IMR-90 (cell line): ENCODE results near the gene ZNF280B. TPM values are rescaled to one million over a fixed set of nuclear protein-coding genes. Genes with fewer than 3 reads are reported as not detected.

Source experiments
- ATAC-seq: fragments of 200-7000 bp; cut with Tn5 transposase; 2 replicates; pipeline ENCODE4 v1.9.1; 2020; ENCODE audit warnings: low read depth, mild to moderate bottlenecking, moderate library complexity
- BruUV-seq: library from RNA; stranded (reverse); fragments of 400-500 nt; replicated peaks from 2 replicates; lab custom pipeline; 2021; lab: Mats Ljungman, UMichigan
- CTCF ChIA-PET: fragments of 300-600 bp; formaldehyde crosslinking; extraction: SDS; loops from one replicate; lab custom pipeline; 2021; ENCODE audit warnings: antibody characterized with exemption; lab: Yijun Ruan, JAX
- POLR2A ChIA-PET: fragments of 300-600 bp; sonication (Branson Sonifier 250); formaldehyde crosslinking; loops from one replicate; lab custom pipeline; 2022; ENCODE audit warnings: antibody characterized with exemption; ENCODE audit not compliant: unreplicated experiment; lab: Charles Lee
- DNase-seq: peaks from one replicate; pipeline ENCODE4 v3.0.0; 2013
- H2AFZ ChIP-seq: replicated peaks from 2 replicates; pipeline ENCODE3; 2013; ENCODE audit warnings: low read length, mild to moderate bottlenecking; ENCODE audit not compliant: poor library complexity
- H2AK5ac ChIP-seq: 2 replicates; pipeline ENCODE4 v1.6.1; 2013; ENCODE audit warnings: low read depth, low read length, inconsistent platforms
- H2AK9ac ChIP-seq: replicated peaks from 2 replicates; pipeline ENCODE3; 2013; ENCODE audit warnings: mild to moderate bottlenecking, low read depth, low read length, moderate library complexity; ENCODE audit not compliant: poor library complexity
- H2BK120ac ChIP-seq: 2 replicates; pipeline ENCODE4 v1.6.1; 2013; ENCODE audit warnings: low read depth, low read length, inconsistent platforms
- H2BK15ac ChIP-seq: 3 replicates; pipeline ENCODE4 v1.6.1; 2013; ENCODE audit warnings: low read depth, low read length, inconsistent platforms
- H2BK20ac ChIP-seq: 2 replicates; pipeline ENCODE4 v1.6.1; 2013; ENCODE audit warnings: low read depth, mild to moderate bottlenecking, inconsistent platforms, low read length, moderate library complexity
- H2BK5ac ChIP-seq: 2 replicates; pipeline ENCODE4 v1.6.1; 2013; ENCODE audit warnings: mild to moderate bottlenecking, low read depth, low read length, inconsistent platforms; ENCODE audit not compliant: poor library complexity, severe bottlenecking
- H3K14ac ChIP-seq: replicated peaks from 2 replicates; pipeline ENCODE4 v1.6.1; 2013; ENCODE audit warnings: low read depth, low read length, inconsistent platforms
- H3K18ac ChIP-seq: 2 replicates; pipeline ENCODE4 v1.6.1; 2013; ENCODE audit warnings: low read depth, low read length, control low read depth
- H3K23ac ChIP-seq: 2 replicates; pipeline ENCODE4 v1.6.1; 2013; ENCODE audit warnings: low read depth, low read length, inconsistent platforms
- H3K27ac ChIP-seq: 2 replicates; pipeline ENCODE4 v1.5.1; 2013; ENCODE audit warnings: mild to moderate bottlenecking, control low read depth, low read length; ENCODE audit not compliant: insufficient read depth
- H3K27me3 ChIP-seq: 2 replicates; pipeline ENCODE4 v1.6.1; 2013; ENCODE audit warnings: low read length; ENCODE audit not compliant: control insufficient read depth, insufficient read depth
- H3K36me3 ChIP-seq: 2 replicates; pipeline ENCODE4 v1.6.1; 2013; ENCODE audit warnings: low read length, mixed read lengths; ENCODE audit not compliant: control insufficient read depth, insufficient read depth
- H3K4ac ChIP-seq: 2 replicates; pipeline ENCODE4 v1.6.1; 2013; ENCODE audit warnings: low read depth, low read length, inconsistent platforms
- H3K4me1 ChIP-seq: 2 replicates; pipeline ENCODE4 v1.6.1; 2013; ENCODE audit warnings: low read length, mixed read lengths; ENCODE audit not compliant: control insufficient read depth, insufficient read depth
- H3K4me2 ChIP-seq: 2 replicates; pipeline ENCODE4 v1.6.1; 2013; ENCODE audit warnings: low read depth, mild to moderate bottlenecking, control low read depth, low read length, moderate library complexity
- H3K4me3 ChIP-seq: 2 replicates; pipeline ENCODE4 v1.5.1; 2013; ENCODE audit warnings: low read depth, mild to moderate bottlenecking, control low read depth, low read length, moderate library complexity; ENCODE audit not compliant: insufficient read depth
- H3K56ac ChIP-seq: 2 replicates; pipeline ENCODE4 v1.6.1; 2013; ENCODE audit warnings: low read length, inconsistent platforms; ENCODE audit not compliant: insufficient read depth; ENCODE audit errors: extremely low read depth
- H3K79me1 ChIP-seq, 2 experiments: 2 replicates each; pipeline ENCODE4 v1.6.1; 2013; ENCODE audit warnings: low read length in 2 of 2, inconsistent platforms in 1 of 2, low read depth in 1 of 2
- H3K9ac ChIP-seq: 2 replicates; pipeline ENCODE4 v1.6.1; 2013; ENCODE audit warnings: low read depth, low read length, control low read depth
- H3K9me1 ChIP-seq: 2 replicates; pipeline ENCODE4 v1.6.1; 2013; ENCODE audit warnings: low read length, inconsistent platforms; ENCODE audit not compliant: insufficient read depth
- H3K9me3 ChIP-seq: 2 replicates; pipeline ENCODE4 v1.6.1; 2013; ENCODE audit warnings: low read length; ENCODE audit not compliant: control insufficient read depth, insufficient read depth
- H4K20me1 ChIP-seq: 2 replicates; pipeline ENCODE4 v1.6.1; 2013; ENCODE audit warnings: low read length, inconsistent platforms; ENCODE audit not compliant: insufficient read depth
- H4K5ac ChIP-seq: 2 replicates; pipeline ENCODE4 v1.6.1; 2013; ENCODE audit warnings: mild to moderate bottlenecking, low read depth, low read length, control low read depth
- H4K8ac ChIP-seq, 2 experiments: 2 replicates each; pipeline ENCODE4 v1.6.1; 2013; ENCODE audit warnings: low read depth in 2 of 2, low read length in 2 of 2, control low read depth in 1 of 2, inconsistent platforms in 1 of 2
- H4K91ac ChIP-seq: 2 replicates; pipeline ENCODE4 v1.6.1; 2013; ENCODE audit warnings: low read depth, low read length, inconsistent platforms; ENCODE audit not compliant: insufficient read depth
- BHLHE40 ChIP-seq: fragments of 150-350 bp; IDR thresholded peaks from 2 replicates; pipeline ENCODE4 v1.6.1; 2016; ENCODE audit warnings: mild to moderate bottlenecking, low read depth, low read length
- CEBPB ChIP-seq: IDR thresholded peaks from 2 replicates; pipeline ENCODE4 v1.6.1; 2012; ENCODE audit warnings: low read depth, low read length, improper control_type of control experiment
- CHD1 ChIP-seq: IDR thresholded peaks from 2 replicates; pipeline ENCODE4 v1.6.1; 2012; ENCODE audit warnings: low read depth, low read length, improper control_type of control experiment
- CTCF ChIP-seq: conservative IDR thresholded peaks from 2 replicates; pipeline ENCODE4 v1.5.1; 2012; ENCODE audit warnings: mild to moderate bottlenecking, low read depth, low read length, improper control_type of control experiment
- ELK1 ChIP-seq: fragments of 150-350 bp; IDR thresholded peaks from 2 replicates; pipeline ENCODE4 v1.6.1; 2016; ENCODE audit warnings: low read depth, mild to moderate bottlenecking, low read length, moderate library complexity, borderline replicate concordance
- FOS ChIP-seq: fragments of 150-350 bp; IDR thresholded peaks from 2 replicates; pipeline ENCODE4 v1.6.1; 2016; ENCODE audit warnings: low read depth, low read length
- MAFK ChIP-seq: IDR thresholded peaks from 2 replicates; pipeline ENCODE4 v1.6.1; 2012; ENCODE audit warnings: low read depth, low read length, improper control_type of control experiment
- MAZ ChIP-seq: IDR thresholded peaks from 2 replicates; pipeline ENCODE4 v1.6.1; 2012; ENCODE audit warnings: low read depth, mild to moderate bottlenecking, low read length, improper control_type of control experiment, moderate library complexity, borderline replicate concordance
- MXI1 ChIP-seq: IDR thresholded peaks from 2 replicates; pipeline ENCODE4 v1.6.1; 2012; ENCODE audit warnings: low read depth, mild to moderate bottlenecking, low read length, moderate library complexity, borderline replicate concordance
- NFE2L2 ChIP-seq: fragments of 150-350 bp; IDR thresholded peaks from 2 replicates; pipeline ENCODE4 v1.6.1; 2016; ENCODE audit warnings: low read depth, mild to moderate bottlenecking, low read length
- POLR2A ChIP-seq: IDR thresholded peaks from 2 replicates; pipeline ENCODE4 v1.6.1; 2012; ENCODE audit warnings: mild to moderate bottlenecking, low read depth, low read length
- RAD21 ChIP-seq: IDR thresholded peaks from 2 replicates; pipeline ENCODE4 v1.6.1; 2012; ENCODE audit warnings: low read length, improper control_type of control experiment
- RCOR1 ChIP-seq: IDR thresholded peaks from 2 replicates; pipeline ENCODE4 v1.6.1; 2012; ENCODE audit warnings: mild to moderate bottlenecking, low read length, improper control_type of control experiment; ENCODE audit not compliant: insufficient replicate concordance
- RFX5 ChIP-seq: IDR thresholded peaks from 2 replicates; pipeline ENCODE4 v1.8.0; 2012; ENCODE audit warnings: low read depth, mild to moderate bottlenecking, low read length, moderate library complexity
- SMC3 ChIP-seq: fragments of 150-350 bp; IDR thresholded peaks from 2 replicates; pipeline ENCODE4 v1.6.1; 2016; ENCODE audit warnings: low read depth, mild to moderate bottlenecking, antibody characterized with exemption, low read length, moderate library complexity
- WGBS, 2 experiments: methylation state at CpG; one replicate each; pipeline versions ENCODE4 v1.1.5 to v1.1.7; 2013; ENCODE audit warnings: missing lambda C conversion rate in 2 of 2; ENCODE audit not compliant: insufficient read length in 1 of 2; ENCODE audit errors: extremely low coverage in 2 of 2; 5-methylcytosine and 5-hydroxymethylcytosine counted together
- dilution Hi-C: fragments of 300-500 bp; cut with HindIII; formaldehyde crosslinking; loops from one replicate; pipeline ENCODE4 v1.14.3; 2018; ENCODE audit warnings: low sequenced_read_pairs; ENCODE audit not compliant: unreplicated experiment
- in situ Hi-C: fragments of 300-500 bp; cut with MboI; formaldehyde crosslinking; loops from 3 replicates; pipeline ENCODE4 v1.14.3; 2019; ENCODE audit warnings: low sequenced_read_pairs, inconsistent platforms, mixed read lengths
- intact Hi-C: fragments of 100-400 bp; cut with micrococcal nuclease; formaldehyde crosslinking; loops from 2 replicates; pipeline ENCODE4 v1.10.0; 2022
- polyA plus RNA-seq, 3 experiments: library from polyadenylated mRNA; depleted of rRNA; stranded (reverse); fragments of >200 nt; gene quantifications; 2 replicates each; pipeline ENCODE4 v1.2.3, GENCODE V29; 2012; ENCODE audit warnings: low replicate concordance in 1 of 3
- total RNA-seq: library from RNA; depleted of rRNA; stranded (reverse); fragments of >200 nt; gene quantifications from 2 replicates; pipeline ENCODE4 v1.2.3, GENCODE V29; 2012
- TF ChIP-seq, protein P1 (sequence below): fragments of 150-350 bp; IDR thresholded peaks from 2 replicates; pipeline ENCODE4 v1.6.1; 2017; ENCODE audit warnings: mild to moderate bottlenecking, antibody characterized with exemption, low read length, low read depth

Gene ZNF280B
- total and polyA plus RNA-seq, 2 of the 4 experiments (the other 2 are of a cell fraction) = 0.65 to 1.4 TPM

- CTCF ChIA-PET = interaction anchor here (1.5 kb wide), 2 partner anchors 44 to 124 kb away, joined by 4 read pairs; no protein-coding TSS in a partner anchor
- no peak overlapping the region for H3K18ac ChIP-seq
These were observed 41.4 kb downstream of the ZNF280B start for GRCh38 chr22:22467112-22467511.

More at GRCh38 chr22:22467112-22467511, 41.4 kb downstream of the ZNF280B start:
- Histone ChIP-seq H2AFZ (no peak overlapping the region), H3K4me3 (no peak overlapping the region), H4K20me1 (no peaks in the 10 kb centered on the region), H4K91ac (no peak overlapping the region), H3K36me3 (no peaks in the 10 kb centered on the region), H3K56ac (no peak overlapping the region), H4K8ac (no peak overlapping the region), H2AK9ac (no peak overlapping the region), H3K23ac (no peak overlapping the region), H3K9ac (no peak overlapping the region), H3K4me2 (no peak overlapping the region), H2AK5ac (no peak overlapping the region), H3K79me1 (no peaks in the 10 kb centered on the region), H2BK15ac (no peak overlapping the region), H2BK20ac (no peak overlapping the region), H3K4ac (no peak overlapping the region), H3K27me3 (peaks cover 1% of the 10 kb centered on the region; the same call in 1 of the 2 replicates), H3K9me3 (no peaks in the 10 kb centered on the region), H4K5ac (no peak overlapping the region), H3K9me1 (no peaks in the 10 kb centered on the region), H3K14ac (no peak overlapping the region), H3K4me1 (no peaks in the 10 kb centered on the region), H3K27ac (no peak overlapping the region), H2BK120ac (no peak overlapping the region), H2BK5ac (no peak overlapping the region)
- no peak for ATAC-seq
- intact Hi-C loops = loop anchor here (10.0 kb wide), 1 partner anchor 668 kb away; no protein-coding TSS in a partner anchor
- TF ChIP-seq NFE2L2 (no peak), BHLHE40 (no peak), SMC3 (no peak), MXI1 (no peak), FOS (no peak), CTCF (no peak), RCOR1 (no peak), POLR2A (no peak), CEBPB (no peak), MAZ (no peak), CHD1 (no peak), ELK1 (no peak), RAD21 (no peak), MAFK (no peak), RFX5 (no peak)
- TF ChIP-seq, protein P1, sequence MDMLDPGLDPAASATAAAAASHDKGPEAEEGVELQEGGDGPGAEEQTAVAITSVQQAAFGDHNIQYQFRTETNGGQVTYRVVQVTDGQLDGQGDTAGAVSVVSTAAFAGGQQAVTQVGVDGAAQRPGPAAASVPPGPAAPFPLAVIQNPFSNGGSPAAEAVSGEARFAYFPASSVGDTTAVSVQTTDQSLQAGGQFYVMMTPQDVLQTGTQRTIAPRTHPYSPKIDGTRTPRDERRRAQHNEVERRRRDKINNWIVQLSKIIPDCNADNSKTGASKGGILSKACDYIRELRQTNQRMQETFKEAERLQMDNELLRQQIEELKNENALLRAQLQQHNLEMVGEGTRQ = no peak
- in situ Hi-C loops = loop anchor here (10.0 kb wide), 2 partner anchors 108 to 478 kb away; no protein-coding TSS in a partner anchor
- POLR2A ChIA-PET = no interaction called here
- no peak for DNase-seq
- BruUV-seq = no TSS peak
- WGBS, 2 experiments = no CpG with 5 or more reads among the region's 1 CpG
- dilution Hi-C loops = no loop called here
